GM23248 (cell line): ENCODE measurements around the gene ANKRD27.
"Not testable (repeated sequence)": the region's sequence is repeated elsewhere in the genome, so short reads cannot be mapped to it uniquely, and the experiment has no call there.

Experiments
- EZH2 ChIP-seq: fragments of 200-600 bp; sonication (generic); IDR thresholded peaks from 2 replicates; pipeline ENCODE4 v1.6.1; 2018; ENCODE audit warnings: antibody characterized with exemption, mild to moderate bottlenecking; ENCODE audit not compliant: insufficient read depth, poor library complexity, severe bottlenecking
- EZH2phosphoT487 ChIP-seq: fragments of 200-600 bp; sonication (generic); IDR thresholded peaks from 2 replicates; pipeline ENCODE4 v1.6.1; 2018; ENCODE audit warnings: antibody characterized with exemption, moderate library complexity, mild to moderate bottlenecking, low read depth; ENCODE audit not compliant: insufficient read depth

DNA sequence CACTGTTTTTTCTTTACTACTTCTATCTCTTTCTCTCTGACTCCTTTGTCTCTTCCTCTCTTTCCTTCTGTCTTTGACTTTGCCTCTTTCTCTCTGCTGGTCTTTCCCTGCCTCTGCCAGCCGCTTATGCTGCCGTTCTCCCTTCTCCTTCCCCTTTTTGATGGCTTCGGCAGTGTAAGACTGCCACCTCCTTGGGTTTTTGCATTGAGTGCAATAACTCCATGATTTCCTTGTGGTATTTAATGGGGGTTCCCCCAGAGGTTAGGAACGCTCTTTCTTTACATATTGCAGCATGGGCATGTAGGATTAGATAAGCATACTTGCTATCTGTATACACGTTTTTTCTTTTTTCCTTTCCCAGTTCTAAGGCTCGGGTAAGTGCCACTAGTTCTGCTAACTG is 20.5 kb upstream of the ANKRD27 start:
- not testable (repeated sequence) for TF ChIP-seq EZH2, EZH2phosphoT487
